ENCODE data around the gene KDM4B.

The KDM4B gene

DNA sequence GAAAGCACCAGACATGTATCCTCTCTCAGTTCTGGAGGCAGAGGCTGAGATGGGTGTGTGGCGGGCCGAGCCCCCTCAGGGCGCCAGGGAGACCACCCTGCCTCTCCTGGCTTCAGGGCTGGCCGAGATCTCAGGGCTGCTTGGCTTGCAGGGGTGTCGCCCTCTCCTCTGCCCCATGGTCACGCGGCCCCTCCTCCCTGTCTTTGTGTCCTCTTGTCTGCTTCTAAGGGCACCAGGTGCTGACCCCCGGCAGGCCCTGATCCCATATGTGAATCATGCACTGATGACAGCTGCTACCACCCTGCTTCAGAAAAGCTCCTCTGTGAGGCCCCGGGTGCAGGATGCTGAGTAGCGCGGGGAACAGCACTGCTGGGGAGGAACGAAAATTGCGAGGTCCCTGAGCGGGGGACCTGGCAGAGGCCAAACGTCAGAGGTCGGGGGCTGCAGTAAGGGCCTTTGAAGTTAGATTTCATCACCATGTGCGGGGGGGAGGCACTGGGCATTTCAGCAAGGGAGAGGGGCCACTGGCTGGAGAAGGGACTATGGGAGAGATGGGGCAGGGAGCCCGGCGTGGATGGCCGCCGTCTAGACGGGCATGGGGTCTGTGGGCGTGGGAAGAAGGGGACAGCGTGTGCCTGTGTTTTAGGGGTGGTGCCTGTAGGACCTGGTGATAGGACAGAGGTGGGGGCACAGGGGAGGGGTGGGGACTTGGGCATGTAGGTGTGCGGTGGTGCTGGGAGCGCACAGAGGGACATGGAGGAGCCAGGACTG lies 125.2 kb downstream of the KDM4B start:
- no peak for DNase-seq

DNA sequence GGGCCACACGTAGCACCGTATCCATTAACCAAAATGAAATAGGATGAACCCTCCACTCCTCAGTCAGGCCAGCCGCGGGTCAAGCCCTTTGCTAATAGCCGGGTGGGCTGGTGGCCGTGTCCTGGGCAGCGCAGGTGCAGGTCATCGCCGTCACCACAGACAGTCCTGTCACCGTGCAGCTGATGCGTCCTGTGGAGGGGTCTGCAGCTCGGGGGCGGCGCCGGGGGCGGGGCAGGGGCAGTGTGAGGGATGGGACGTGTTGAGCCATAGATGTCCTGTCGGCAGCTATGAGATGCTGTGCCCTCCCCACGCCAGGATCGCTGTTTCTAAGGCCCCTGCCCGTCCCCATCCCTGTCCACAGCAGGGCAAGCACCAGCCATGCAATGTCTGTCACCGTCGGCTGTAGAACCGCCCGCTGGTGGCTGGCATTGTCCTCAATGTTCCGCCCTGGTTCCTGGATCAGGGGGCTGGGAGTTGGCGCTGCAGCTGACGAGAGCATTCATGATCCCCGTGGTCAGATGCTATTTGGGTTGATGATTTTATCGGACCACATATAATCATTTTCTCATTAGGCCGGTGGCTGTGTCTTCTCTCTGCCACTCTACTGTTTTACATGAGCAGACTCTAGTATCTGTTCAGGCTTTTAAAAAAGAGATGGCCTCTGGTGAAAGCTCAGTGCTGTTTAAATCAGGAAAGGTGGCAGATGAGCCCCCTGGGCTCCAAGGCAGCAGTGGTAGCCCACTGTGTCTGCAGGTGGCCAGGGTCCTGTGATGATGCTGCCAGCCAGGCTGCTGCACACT lies 126.1 kb downstream of the KDM4B start:
- peak; percentile 40 for DNase-seq

DNA sequence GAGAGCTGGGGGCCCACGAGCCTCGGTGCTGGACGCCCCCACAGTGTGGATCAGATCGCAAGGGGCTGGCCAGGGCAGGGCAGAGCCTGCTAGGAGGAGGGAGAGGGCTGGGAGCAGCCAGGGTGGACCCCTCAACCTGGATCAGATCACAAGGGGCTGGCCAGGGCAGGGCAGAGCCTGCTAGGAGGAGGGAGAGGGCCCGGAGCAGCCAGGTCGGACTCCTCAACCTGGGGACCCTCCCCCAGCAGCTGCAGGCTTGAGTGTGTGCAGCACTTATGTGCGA lies 126.6 kb downstream of the KDM4B start:
- DNase-seq, result no peak

DNA sequence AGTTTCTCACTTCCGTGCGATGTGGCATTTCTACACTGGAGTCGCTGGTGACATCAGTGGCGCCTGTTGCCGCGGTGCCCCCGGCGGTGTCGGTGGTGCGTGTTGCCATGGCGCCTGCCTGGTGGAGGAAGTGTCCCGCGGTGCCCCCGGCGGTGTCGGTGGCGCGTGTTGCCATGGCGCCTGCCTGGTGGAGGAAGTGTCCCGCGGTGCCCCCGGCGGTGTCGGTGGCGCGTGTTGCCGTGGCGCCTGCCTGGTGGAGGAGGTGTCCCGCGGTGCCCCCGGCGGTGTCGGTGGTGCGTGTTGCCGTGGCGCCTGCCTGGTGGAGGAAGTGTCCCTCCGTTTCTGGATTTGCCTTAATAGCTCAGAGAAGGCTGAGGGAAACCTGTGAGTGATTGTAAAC lies 127.6 kb downstream of the KDM4B start:
- peak; percentile 75 for DNase-seq

DNA sequence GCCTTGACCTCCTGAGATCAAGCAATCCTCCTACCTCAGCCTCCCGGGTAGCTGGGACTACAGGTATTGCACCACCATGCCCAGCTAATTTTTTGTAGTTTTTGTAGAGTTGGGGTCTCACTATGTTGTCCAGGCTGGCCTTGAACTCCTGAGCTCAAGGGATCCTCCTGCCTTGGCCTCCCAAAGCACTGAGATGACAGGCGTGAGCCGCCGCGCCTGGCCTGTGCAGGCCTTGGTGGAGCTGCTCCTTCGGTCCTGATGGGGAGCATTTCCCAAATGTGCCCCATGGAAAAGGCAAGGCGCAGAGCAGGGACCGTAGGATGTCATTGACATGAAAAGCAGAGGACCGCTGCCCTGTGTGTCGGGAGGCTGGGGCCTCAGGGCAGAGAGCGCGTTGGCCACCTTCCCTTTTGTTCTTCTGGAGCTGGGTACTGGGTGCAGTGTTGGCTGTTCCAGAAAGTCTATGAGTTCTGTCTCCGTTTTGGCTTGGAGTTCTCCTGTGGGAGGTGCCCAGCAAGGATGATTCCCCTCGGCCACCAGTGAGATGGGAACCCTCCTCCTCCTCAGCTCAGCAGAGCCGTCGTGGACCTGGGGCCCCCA lies 128.5 kb downstream of the KDM4B start:
- no peak for DNase-seq

DNA sequence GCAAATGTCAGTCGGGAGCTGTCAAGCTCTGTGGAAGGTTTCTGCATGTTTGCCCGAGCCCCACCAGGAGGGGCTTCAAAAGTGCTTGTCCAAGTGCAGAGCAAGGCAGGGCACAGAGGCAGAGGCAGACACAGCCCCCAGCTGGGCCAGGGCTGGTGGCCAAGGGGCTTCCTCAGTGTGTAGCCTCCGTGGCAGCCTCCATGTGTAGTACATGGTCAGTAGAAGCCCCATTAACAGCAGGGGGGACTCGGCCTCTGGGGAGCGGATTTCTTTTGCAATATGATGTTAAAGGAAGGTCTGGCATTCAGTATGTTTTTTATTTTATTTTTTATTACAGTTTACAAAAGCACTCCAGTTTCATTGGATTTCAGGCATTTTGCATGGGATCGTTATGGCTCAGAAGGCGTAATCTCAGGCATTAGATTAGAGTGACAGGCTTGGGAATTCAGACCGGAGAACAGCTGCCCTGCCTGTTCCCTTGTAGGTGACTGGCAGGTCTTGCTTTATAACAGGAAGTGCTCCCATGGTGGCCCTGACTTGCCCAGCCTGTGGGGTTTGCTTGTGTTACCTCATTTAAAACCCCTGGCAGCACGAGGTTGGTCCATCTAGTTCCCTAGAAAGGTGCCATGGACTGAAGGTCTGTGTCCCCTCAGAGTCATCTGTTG lies 129.2 kb downstream of the KDM4B start:
- DNase-seq, result no peak

DNA sequence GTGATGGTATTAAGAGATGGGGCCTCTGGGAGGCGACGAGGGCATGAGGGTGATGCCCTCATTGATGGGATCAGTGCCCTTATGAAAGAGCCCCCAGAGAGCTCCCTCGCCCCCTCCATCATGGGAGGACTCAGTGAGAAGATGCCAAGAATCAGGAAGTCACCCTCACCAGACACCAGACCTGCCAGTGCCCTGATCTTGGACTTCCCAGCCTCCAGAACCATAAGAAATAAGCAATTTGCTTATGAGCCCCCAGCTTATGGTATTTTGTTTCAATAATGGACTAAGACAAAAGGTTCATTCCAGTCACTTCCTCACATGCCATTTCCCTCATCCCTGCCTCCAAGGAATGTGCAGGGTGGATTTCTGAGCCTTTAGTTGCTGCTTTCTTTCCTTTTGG lies 129.7 kb downstream of the KDM4B start:
- DNase-seq, result no peak

DNA sequence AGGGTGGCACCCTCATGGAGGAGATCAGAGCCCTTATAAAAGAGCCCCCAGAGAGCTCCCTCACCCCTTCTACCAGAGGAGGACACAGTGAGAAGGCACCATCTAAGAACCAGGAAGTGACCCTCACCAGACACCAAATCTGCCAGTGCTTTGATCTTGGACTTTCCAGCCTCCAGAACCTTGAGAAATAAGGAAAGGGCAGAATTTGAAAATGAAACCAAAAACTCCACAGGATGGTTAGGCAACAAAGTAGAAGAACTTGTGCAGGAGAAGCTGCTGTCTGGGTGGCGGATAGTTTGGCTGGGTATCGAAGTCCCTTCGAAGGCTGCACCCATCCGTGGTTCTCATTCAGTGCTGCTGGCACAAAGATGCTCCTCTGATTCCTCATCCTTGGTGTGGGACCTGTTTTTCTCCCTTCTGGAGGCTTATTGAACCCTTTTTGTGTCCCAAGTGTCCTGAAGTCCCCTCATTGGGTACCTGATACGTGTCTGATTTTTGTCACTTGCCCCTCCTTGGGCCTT lies 130.8 kb downstream of the KDM4B start:
- DNase-seq, result no peak

DNA sequence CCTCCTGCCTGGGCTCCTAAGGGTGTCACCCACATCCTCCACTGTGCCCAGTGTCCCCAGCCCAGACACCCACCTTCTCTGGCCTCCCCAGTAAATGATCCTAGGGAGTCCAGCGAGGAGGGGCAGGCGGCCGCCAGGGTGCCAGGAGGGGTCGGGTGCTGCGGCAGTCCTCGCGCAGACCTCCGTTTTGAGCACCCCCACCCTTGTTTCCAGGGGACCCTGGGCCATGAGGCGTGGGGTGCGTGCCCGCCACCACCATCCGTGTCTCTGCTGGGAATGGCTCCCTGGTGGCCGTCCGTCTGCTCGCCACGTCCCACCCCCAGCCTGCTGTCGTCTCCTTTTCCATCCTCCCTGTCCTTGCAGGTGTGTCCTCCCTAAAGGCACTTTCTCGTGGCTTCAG lies 133.0 kb downstream of the KDM4B start:
- no peak for DNase-seq

DNA sequence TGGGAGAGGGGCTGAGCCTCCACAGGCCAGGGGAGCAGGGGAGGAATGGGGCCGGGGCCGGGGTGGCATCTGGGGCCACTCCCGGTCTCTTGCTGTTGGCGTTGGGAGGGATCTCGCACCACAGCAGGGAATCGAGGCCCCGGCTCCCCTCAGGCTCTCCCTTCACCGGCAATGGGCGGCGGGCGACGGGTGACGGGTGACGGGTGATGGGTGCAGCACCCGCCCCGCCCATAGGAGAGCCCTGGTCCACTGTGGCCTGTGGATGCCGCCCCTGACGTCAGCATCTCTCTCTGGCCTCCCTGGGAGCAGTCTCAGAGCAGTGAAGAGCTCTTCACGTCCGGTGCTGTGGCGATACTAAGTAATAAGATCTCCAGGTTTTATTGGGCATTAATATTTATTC lies 133.6 kb downstream of the KDM4B start:
- no peak for DNase-seq

DNA sequence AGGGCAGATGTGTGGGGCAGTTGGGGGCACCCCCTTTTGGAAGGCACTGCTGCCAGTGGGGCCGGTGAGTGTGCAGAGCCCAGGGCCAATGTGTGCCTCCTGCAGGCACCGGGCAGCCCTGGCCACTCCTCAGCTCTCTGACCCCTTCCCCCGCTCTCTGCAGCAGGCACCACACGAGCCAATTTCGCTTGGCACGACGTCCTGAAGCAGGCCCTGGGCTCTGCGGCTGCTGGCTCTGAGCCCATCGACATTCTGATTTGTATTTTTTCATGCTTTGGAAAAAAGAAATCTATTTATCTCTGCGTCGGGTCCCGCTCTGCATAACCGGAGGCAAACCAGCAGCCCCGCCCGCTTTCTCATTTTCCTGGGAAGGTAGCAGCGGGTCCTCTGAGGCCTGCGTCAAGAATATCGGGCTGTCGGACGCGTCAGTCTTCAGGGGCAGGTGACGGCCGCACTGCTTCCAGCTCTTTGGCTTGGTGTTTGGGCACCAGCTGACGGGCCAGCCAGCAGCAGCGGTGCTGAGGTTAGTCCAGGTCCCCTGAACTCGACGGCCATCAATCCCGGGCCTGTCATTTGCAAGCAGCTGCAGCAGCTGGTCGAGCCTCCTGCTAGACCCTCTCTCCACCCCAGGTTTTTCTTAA lies 134.3 kb downstream of the KDM4B start:
- peak; percentile 86 for DNase-seq

DNA sequence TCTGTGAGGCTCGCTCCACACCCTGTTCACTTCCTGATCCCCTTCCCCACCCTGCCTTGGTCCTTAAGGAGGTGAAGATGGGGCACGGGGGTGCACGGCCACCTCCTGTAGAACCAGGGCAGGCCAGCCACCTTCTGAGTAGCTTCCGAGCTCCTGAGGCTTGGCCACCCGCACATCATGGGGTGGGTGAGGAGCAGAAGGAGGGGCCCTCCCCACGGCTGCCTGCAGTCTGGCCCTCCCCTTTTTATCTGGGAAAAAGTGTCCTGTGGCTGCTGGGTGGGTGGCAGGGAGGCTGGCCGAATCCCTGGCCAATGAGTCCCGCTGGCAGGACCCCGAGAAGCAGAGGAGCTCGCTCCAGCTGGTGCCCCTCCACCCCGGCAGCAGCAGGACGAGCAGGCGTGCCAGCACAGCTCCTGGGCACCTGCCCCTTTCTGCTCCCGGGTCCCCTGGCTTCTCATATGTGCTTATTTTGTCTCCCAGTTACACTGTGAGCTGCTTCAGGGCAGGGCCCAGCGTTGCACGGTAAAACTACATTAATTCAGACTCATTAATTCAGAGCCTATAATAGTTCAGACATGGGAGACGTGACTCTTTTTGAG lies 135.0 kb downstream of the KDM4B start:
- peak; percentile 20 for DNase-seq

DNA sequence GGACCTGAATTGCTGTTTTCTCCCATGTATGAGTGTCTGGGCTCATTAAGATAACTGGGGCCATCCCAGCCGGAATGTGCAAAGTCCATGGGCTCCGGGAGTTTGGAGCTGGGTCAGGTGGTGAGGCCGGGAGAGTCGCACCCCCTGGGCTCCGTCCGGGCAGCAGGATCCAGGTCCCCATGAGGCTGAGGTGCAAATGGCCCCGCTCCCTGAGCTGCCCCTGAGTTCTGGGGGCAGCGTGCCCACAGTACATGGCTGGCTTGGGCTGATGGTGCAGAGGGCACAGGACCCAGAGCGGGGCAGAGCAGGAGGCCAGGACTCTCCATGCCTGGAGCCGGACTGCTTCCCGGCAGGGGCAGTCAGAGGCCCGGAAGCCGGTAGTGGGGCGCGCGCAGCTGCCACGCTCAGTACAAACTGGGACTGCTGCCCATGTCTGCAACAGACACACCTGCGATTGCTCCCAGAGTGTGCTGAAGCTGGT lies 136.0 kb downstream of the KDM4B start:
- peak; percentile 47 for DNase-seq

DNA sequence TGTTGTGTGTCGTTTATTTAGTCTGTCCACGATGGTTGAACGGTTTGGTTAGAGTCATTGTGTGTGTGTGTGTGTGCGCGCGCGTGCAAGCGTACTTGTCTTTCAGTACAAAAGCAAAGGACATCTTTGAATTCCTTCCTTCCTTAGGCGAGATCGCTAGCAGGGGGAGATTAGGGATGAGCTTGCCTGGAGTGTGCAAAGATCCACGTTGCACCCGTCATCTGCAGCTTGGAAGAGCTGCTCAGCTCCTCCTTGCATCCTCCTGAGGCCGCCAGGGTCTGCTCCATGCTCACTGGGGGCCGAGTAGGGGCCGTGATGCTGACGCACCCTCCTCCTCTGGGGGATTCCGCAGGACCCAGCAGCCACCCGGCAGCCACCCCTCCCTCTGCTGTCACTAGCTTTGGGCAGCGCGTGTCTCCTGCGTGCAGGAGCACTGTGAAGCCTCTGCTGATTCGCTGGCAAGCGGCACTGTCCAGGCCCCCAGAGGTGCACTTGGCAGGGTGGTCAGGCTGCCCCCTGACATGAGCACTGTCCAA lies 137.3 kb downstream of the KDM4B start:
- no peak for DNase-seq

DNA sequence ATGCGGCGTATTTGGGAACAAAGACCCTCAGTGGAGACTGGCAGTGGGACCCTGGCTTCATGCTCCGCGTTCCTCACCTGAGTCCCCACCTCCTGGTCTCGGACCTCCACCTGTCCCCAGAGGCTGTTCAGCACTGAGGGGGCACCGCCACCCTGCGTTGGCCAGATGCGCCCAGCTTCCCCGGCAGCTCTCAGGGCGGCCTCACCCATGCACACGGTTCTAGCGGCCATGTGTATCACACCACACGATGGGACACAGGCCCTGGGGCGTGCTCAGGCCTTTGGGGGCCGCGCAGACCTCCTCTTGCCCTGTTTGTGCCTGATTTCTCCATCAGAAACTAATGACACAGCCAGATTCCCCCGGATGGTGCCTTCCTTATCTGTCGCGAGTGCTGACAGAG lies 138.1 kb downstream of the KDM4B start:
- no peak for DNase-seq

DNA sequence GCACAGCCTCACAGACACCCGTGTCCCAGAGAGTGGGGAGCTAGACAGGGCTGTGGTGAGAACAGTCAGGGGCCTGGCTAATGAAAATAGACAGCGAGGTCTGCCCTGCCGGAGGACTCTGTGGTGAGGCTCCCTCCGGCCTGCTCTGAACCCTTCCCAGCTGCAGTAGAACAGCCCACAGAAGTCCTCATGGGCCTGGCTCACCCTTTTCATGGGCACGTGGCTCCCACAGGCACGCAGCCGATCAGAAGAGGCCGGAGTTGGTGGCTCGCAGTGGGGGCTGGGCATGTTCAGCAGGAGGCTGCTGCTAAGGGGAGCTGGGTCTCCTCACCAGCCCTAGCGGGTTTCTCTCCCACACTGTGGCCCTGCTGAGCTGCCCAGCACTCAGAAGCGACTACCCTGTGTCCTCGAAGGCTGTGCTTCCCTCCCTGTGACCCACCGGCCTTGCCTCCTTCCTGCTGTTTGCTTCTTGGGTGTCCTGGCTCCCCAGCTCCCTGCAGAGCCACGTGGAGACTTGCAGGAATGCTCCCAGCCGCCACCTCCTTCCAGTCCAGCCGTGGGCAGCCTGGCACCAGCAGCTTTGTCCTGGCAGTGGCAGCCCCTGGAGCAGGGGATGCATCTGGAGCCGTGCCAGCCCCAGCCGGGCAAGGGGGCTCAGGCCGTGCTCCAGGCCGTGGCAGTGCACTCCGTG lies 138.7 kb downstream of the KDM4B start:
- DNase-seq, result no peak

DNA sequence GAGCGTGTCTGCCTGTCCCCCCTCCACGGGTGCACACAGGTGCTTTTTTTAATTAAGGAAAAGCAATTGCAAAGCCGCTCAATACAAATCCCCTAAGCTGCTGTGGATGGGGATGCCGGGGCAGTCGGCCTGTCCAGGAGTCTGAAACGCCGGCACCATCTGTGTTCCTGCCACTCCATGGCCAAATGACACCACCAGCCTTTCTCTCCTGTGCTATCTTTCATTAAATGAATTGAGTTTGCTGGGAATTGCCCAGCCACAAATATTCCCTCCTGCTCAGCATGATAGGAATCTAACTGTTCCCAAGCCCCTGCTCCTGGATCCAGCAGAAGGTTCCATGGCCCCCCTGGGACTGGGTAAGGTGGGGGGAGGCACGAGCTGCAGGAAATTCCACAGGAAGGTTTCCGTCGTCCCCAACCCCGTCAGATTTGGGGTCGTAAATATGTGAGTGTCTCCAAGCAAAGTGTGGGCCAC lies 139.2 kb downstream of the KDM4B start:
- no peak for DNase-seq

DNA sequence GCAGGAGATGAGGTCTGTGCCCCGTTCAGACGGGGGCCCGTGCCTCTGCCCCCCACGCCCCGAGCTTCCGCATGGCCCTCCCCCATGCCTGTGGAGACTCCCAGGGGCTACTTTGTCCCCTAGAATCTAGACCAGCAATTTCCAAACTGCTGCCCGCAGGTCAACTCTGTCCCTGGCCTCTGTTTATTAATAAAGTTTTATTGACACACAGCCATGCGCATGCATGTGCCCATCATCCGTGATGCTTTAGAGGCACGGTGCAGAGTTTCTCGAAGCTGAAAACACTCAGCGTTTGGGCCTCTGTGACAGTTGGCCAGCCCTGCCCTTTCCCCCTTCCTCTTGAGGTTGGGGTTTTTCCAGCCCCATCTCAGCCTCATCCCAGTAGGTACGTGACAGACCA lies 140.0 kb downstream of the KDM4B start:
- no peak for DNase-seq

DNA sequence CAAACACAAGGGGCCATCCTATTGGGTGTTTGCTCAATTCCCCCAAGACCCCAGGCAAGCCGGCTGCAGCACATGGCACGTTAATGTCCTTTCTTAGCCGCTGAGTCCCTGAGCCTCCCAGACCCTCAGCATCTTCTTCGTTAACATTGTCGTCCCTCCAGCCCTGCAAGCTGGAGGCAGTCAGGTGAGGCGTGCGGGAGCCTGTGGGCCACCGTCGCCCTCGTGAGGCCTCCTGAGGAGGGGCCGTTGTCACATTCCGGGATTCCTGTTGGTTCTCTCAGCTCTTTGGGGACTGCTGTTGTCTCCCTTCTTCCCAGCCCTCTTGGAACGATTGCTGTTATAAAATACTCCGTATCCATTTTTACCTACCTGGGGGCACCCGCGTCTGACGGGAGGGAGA lies 140.6 kb downstream of the KDM4B start:
- no peak for DNase-seq

DNA sequence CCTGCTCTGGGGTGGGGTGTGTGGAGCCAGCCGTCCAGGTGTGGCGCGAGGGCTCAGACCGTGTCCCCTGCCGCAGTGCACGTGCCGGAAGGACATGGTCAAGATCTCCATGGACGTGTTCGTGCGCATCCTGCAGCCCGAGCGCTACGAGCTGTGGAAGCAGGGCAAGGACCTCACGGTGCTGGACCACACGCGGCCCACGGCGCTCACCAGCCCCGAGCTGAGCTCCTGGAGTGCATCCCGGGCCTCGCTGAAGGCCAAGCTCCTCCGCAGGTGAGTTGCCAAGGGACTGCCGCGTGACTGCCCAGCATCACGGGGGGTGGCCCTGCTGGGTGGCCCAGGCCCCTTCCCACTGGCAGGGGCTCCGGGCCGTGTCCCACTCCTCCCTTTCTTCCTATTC lies 141.6 kb downstream of the KDM4B start:
- no peak for DNase-seq

DNA sequence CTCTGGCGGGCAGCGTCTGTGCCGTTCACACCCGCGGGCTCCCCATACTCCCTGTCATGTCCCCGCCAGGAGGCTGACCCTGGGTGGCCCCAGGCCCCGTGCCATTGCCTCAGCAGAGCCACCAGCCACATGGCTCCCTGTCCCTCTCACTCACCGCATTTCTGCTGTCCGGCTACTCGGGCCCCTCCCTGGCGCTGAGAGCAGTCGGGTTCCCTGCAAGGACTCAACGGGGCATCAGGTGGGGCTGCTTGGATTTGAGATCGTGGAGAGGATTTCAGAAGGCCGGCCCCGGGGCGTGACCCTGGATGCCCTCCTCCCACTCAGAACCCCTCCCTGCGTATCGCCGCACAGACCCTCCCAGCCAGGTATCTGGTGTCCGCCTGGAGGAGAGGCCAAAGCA lies 142.1 kb downstream of the KDM4B start:
- DNase-seq, result no peak

All from NCI-H1092 treated with DMSO at 0.1 percent for 48 hours (cell line).